Prostate gland (tissue), 2 donors: ENCODE measurements around the gene SLC43A2.

ENCODE experiments used
- POLR2A ChIP-seq: fragments of 450-650 bp; IDR thresholded peaks from one replicate; pipeline ENCODE4 v1.6.1; 2016; ENCODE audit warnings: antibody characterized with exemption, mild to moderate bottlenecking
- POLR2AphosphoS5 ChIP-seq: sonication (generic); formaldehyde crosslinking; IDR thresholded peaks from one replicate; pipeline ENCODE4 v1.6.1; 2017; ENCODE audit warnings: antibody characterized with exemption
- TF ChIP-seq, protein P1 (sequence below), 4 experiments: fragments of 200-600 bp in 2 of 4; fragments of 450-650 bp in 2 of 4; sonication (generic) in 2 of 4; IDR thresholded peaks; 1 replicate in 3 of 4; 2 replicates in 1 of 4; pipeline ENCODE4 v1.5.1; 2016 to 2019; ENCODE audit warnings: antibody characterized with exemption in 4 of 4, mild to moderate bottlenecking in 2 of 4, moderate library complexity in 2 of 4

GRCh38 chr17:1551741-1552140, 76.9 kb downstream of the SLC43A2 start:
- TF ChIP-seq, protein P1, sequence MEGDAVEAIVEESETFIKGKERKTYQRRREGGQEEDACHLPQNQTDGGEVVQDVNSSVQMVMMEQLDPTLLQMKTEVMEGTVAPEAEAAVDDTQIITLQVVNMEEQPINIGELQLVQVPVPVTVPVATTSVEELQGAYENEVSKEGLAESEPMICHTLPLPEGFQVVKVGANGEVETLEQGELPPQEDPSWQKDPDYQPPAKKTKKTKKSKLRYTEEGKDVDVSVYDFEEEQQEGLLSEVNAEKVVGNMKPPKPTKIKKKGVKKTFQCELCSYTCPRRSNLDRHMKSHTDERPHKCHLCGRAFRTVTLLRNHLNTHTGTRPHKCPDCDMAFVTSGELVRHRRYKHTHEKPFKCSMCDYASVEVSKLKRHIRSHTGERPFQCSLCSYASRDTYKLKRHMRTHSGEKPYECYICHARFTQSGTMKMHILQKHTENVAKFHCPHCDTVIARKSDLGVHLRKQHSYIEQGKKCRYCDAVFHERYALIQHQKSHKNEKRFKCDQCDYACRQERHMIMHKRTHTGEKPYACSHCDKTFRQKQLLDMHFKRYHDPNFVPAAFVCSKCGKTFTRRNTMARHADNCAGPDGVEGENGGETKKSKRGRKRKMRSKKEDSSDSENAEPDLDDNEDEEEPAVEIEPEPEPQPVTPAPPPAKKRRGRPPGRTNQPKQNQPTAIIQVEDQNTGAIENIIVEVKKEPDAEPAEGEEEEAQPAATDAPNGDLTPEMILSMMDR (IDR thresholded peaks at IDR 0.05), result no peak
- TF ChIP-seq POLR2AphosphoS5 (no peak), POLR2A (no peak)
